Erythroblast (primary cell): ENCODE data around the gene GOLGA6L2.

ENCODE experiments used
- GATA1 ChIP-seq: IDR thresholded peaks from 2 replicates; pipeline ENCODE4 v1.6.1; 2011; ENCODE audit warnings: low read depth, mild to moderate bottlenecking, control low read depth, low read length, moderate library complexity
- POLR2A ChIP-seq: IDR thresholded peaks from 2 replicates; pipeline ENCODE4 v1.6.1; 2011; ENCODE audit warnings: mild to moderate bottlenecking, low read length

- TF ChIP-seq POLR2A (no peak), GATA1 (no peak)
Measured at GRCh38 chr15:23440596-23440995, 6.4 kb downstream of the GOLGA6L2 start.
